ENCODE measurements around the gene C21orf58.

- TF ChIP-seq, protein P1, sequence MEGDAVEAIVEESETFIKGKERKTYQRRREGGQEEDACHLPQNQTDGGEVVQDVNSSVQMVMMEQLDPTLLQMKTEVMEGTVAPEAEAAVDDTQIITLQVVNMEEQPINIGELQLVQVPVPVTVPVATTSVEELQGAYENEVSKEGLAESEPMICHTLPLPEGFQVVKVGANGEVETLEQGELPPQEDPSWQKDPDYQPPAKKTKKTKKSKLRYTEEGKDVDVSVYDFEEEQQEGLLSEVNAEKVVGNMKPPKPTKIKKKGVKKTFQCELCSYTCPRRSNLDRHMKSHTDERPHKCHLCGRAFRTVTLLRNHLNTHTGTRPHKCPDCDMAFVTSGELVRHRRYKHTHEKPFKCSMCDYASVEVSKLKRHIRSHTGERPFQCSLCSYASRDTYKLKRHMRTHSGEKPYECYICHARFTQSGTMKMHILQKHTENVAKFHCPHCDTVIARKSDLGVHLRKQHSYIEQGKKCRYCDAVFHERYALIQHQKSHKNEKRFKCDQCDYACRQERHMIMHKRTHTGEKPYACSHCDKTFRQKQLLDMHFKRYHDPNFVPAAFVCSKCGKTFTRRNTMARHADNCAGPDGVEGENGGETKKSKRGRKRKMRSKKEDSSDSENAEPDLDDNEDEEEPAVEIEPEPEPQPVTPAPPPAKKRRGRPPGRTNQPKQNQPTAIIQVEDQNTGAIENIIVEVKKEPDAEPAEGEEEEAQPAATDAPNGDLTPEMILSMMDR (IDR thresholded peaks at IDR 0.05; ENCODE audit: low read length) = no peak
- no peak for TF ChIP-seq EZH2 (IDR thresholded peaks at IDR 0.05; ENCODE audit: borderline replicate concordance, low read length)
Measured at GRCh38 chr21:46346296-46347202, 22.9 kb upstream of the C21orf58 start.

All from OCI-LY1 (cell line).